22Rv1 (cell line): ENCODE measurements around the gene UBB.

ENCODE experiments used
- H3K27ac ChIP-seq: fragments of 450-650 bp; 2 replicates; pipeline ENCODE4 v1.5.1; 2017
- CTCF ChIP-seq: fragments of 450-650 bp; IDR thresholded peaks from 2 replicates; pipeline ENCODE4 v1.5.1; 2017; ENCODE audit warnings: mild to moderate bottlenecking
- ZFX ChIP-seq: fragments of 450-650 bp; IDR thresholded peaks from 2 replicates; pipeline ENCODE4 v1.6.1; 2017; ENCODE audit warnings: antibody characterized with exemption, borderline replicate concordance

UBB gene

GRCh38 chr17:16346721-16347271, 34.1 kb upstream of the UBB start:
- no peak for TF ChIP-seq CTCF
- no peak for TF ChIP-seq ZFX
- no peak overlapping the region for H3K27ac ChIP-seq

DNA sequence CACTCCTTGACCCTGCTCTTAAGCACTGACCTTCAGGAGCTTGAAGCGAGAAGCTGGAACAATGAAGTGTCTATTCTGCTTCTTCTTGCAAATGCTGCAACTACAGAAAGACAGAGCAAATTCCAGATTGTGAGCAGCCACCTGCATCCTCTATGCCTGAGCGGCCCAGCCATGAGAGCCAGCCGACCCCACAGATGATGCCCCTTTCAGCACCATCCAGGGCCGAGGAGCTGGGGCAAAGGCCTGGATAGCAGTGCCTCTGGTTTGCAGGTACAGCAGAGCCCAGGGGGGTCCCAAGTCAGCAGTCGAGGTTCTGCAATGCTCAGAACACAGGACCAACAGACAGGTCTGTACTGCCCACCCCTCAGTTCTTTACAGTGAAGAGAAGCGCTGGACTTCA, 32.3 kb upstream of the UBB start:
- TF ChIP-seq ZFX, result no peak
- no peak for TF ChIP-seq CTCF
- no peak overlapping the region for H3K27ac ChIP-seq

- H3K27ac ChIP-seq, result no peak overlapping the region
Observed at GRCh38 chr17:16349431-16349830, 31.5 kb upstream of the UBB start.

DNA sequence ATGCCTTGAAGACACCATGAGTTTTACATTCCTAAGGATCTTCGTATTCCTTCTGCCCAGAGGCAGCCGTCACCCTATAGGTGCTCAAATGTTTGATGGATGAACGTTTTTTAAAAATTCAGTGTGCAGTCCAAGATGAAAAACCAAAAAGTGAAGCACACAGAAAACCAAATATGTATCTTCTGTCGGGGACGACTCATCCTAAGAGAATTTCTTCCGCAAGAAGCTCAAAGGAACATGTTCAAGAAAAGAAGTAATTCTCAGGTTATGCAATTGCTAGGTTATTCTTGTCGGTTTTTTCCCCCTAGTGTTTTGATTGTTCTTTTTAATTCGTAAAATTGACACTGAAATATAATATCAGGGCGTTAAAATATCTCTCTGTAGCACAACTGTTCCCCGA, 29.1 kb upstream of the UBB start:
- H3K27ac ChIP-seq, result peak overlapping the region; percentile 78
- TF ChIP-seq CTCF (no peak), ZFX (no peak)

More at GRCh38 chr17:16349431-16349830, 31.5 kb upstream of the UBB start:
- TF ChIP-seq ZFX, result no peak
- TF ChIP-seq CTCF, result no peak

- TF ChIP-seq CTCF (no peak), ZFX (no peak)
- H3K27ac ChIP-seq, result peak overlapping the region; percentile 78
Observed at GRCh38 chr17:16352303-16352666, 28.6 kb upstream of the UBB start.

GRCh38 chr17:16352667-16353316, 28.1 kb upstream of the UBB start:
- H3K27ac ChIP-seq, result peak overlapping the region; percentile 78
- TF ChIP-seq CTCF (no peak), ZFX (no peak)

GRCh38 chr17:16353317-16354174, 27.3 kb upstream of the UBB start, which contains the start of gene CENPV:
Gene CENPV, minus strand, starts transcription at chr17:16353469. Its CDS starts 33 bp downstream, at chr17:16353436.
- peak; percentile 77 for TF ChIP-seq CTCF
- no peak for TF ChIP-seq ZFX
- peak within 1 kb of the TSS; percentile 78 for H3K27ac ChIP-seq
